Breast epithelium (tissue), 3 donors: ENCODE measurements around the gene LAMA4.

ENCODE experiments used
- CTCF ChIP-seq, 3 donors: fragments of 450-650 bp; IDR thresholded peaks; one replicate each; pipeline ENCODE4 v1.5.1; 2016 to 2017; ENCODE audit warnings: antibody characterized with exemption in 3 of 3, mild to moderate bottlenecking in 3 of 3, moderate library complexity in 3 of 3
- POLR2A ChIP-seq: fragments of 450-650 bp; IDR thresholded peaks from one replicate; pipeline ENCODE4 v1.6.1; 2016; ENCODE audit warnings: antibody characterized with exemption, mild to moderate bottlenecking, moderate library complexity
- POLR2AphosphoS5 ChIP-seq, 3 donors: sonication (generic); formaldehyde crosslinking; IDR thresholded peaks; one replicate each; pipeline ENCODE4 v1.6.1; 2017; ENCODE audit warnings: antibody characterized with exemption in 3 of 3

GRCh38 chr6:112257178-112257855, 3.0 kb upstream of the LAMA4 start:
- TF ChIP-seq POLR2A (no peak), CTCF (IDR thresholded peaks at IDR 0.05) (no peak), POLR2AphosphoS5 (IDR thresholded peaks at IDR 0.05) (no peak)
